Panc1 (cell line): ENCODE results near the gene CLEC9A.

Source experiments
- REST ChIP-seq, 2 experiments: IDR thresholded peaks; 2 replicates each; pipeline ENCODE4 v1.6.1; 2011 to 2012; ENCODE audit warnings: low read depth in 2 of 2, control low read depth in 1 of 2, low read length in 1 of 2, mild to moderate bottlenecking in 1 of 2, moderate library complexity in 1 of 2; ENCODE audit not compliant: insufficient read depth in 1 of 2
- TF ChIP-seq, protein P1 (sequence below): fragments of 450-650 bp; IDR thresholded peaks from 2 replicates; pipeline ENCODE4 v1.5.1; 2017; ENCODE audit warnings: mild to moderate bottlenecking

DNA sequence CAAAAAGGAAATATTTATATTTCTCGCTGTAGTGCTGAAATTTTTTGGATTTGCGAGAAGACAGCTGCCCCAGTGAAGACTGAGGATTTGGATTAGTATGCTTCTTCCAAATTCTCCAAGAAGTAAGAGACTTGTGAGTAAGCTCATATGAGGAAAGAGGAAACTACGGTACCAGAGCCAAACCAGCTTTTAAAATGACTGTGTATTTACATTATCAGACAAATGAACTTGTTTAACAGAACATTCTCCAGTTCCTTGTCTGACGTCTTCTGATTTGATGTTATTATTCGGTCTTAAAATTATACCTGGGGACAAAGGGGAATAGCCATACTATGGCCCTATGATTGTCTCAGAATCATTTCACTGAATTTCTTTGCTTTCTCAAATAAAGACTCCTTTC, 12.1 kb upstream of the CLEC9A start:
- TF ChIP-seq, protein P1, sequence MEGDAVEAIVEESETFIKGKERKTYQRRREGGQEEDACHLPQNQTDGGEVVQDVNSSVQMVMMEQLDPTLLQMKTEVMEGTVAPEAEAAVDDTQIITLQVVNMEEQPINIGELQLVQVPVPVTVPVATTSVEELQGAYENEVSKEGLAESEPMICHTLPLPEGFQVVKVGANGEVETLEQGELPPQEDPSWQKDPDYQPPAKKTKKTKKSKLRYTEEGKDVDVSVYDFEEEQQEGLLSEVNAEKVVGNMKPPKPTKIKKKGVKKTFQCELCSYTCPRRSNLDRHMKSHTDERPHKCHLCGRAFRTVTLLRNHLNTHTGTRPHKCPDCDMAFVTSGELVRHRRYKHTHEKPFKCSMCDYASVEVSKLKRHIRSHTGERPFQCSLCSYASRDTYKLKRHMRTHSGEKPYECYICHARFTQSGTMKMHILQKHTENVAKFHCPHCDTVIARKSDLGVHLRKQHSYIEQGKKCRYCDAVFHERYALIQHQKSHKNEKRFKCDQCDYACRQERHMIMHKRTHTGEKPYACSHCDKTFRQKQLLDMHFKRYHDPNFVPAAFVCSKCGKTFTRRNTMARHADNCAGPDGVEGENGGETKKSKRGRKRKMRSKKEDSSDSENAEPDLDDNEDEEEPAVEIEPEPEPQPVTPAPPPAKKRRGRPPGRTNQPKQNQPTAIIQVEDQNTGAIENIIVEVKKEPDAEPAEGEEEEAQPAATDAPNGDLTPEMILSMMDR = no peak
- no peak for TF ChIP-seq REST (IDR thresholded peaks at IDR 0.05; ENCODE audit: insufficient read depth in 1 of 2, low read depth in 2 of 2, low read length in 1 of 2)
